HUDEP-2 (cell line): Measurements from ENCODE around the gene GNAO1.
A peak's percentile ranks its signal among the peaks of the same experiment; 100 is the strongest.
"Not testable (repeated sequence)": the region's sequence is repeated elsewhere in the genome, so short reads cannot be mapped to it uniquely, and the experiment has no call there.

Source experiments
- DNase-seq, 76 experiments: peaks; one replicate each; lab custom pipeline; 2025; ENCODE audit not compliant: unreplicated experiment in 76 of 76; lab: John Stamatoyannopoulos, UW

GNAO1 gene

DNA sequence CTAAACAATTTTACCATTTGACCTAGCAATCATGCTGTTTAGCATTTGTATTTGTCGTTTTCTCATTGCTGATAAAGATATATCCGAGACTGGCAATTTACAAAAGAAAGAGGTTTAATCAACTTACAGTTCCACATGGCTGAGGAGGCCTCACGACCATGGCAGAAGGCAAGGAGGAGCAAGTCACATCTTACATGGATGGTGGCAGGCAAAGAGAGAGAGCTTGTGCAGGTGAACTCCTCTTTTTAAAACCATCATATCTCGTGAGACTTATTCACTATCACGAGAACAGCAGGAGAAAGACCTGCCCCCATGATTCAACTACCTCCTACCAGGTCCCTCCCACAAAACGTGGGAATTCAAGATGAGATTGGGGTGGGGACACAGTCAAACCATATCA lies 187.8 kb downstream of the GNAO1 start:
- not testable (repeated sequence) for DNase-seq

GRCh38 chr16:56380778-56381485 lies 189.6 kb downstream of the GNAO1 start:
- not testable (repeated sequence) for DNase-seq

- DNase-seq, result no peak
These were observed 191.2 kb downstream of the GNAO1 start for GRCh38 chr16:56382459-56382858.

GRCh38 chr16:56382901-56383355 lies 191.6 kb downstream of the GNAO1 start:
- DNase-seq, result no peak

- no peak for DNase-seq
These were observed 192.9 kb downstream of the GNAO1 start for GRCh38 chr16:56384074-56384721.

GRCh38 chr16:56387396-56387795 lies 196.1 kb downstream of the GNAO1 start:
- DNase-seq, result no peak

GRCh38 chr16:56388209-56388608 lies 196.9 kb downstream of the GNAO1 start:
- DNase-seq, result no peak

GRCh38 chr16:56389554-56389953 lies 198.3 kb downstream of the GNAO1 start:
- no peak for DNase-seq

GRCh38 chr16:56396724-56397123 lies 205.4 kb downstream of the GNAO1 start:
- not testable (repeated sequence) for DNase-seq

- no peak for DNase-seq
These were observed 207.8 kb downstream of the GNAO1 start for GRCh38 chr16:56399047-56399446.

GRCh38 chr16:56399486-56399885 lies 208.2 kb downstream of the GNAO1 start:
- no peak for DNase-seq

- no peak for DNase-seq
These were observed 209.2 kb downstream of the GNAO1 start for GRCh38 chr16:56400458-56400857.

DNA sequence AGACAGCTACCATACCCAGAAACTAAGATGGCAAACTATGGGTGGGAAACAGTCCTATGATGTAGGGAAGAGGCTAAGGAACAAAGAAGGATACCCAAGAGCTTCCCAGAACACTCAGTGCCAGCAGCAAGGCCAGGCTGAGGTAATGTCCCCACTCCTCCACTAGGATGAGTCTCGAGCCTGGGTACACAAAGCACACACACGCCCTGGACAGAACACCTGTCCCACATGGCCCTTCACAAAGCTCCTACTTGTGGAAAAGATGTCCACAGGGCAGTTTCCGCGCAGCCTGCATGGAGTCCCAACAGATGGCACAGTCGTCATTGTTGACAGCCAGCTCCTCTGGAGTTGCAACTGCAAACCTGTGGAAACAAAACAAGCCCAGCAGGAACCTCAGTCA lies 210.2 kb downstream of the GNAO1 start:
- DNase-seq, result peak in 6 of 76 experiments; percentile 5 to 25 (median 11)

GRCh38 chr16:56405977-56406672 lies 214.8 kb downstream of the GNAO1 start:
- DNase-seq, result no peak
